ENCODE data around the gene RHOBTB3.
A peak's percentile ranks its signal among the peaks of the same experiment; 100 is the strongest.

RHOBTB3 gene

GRCh38 chr5:95746194-95746593 is 15.1 kb downstream of the RHOBTB3 start:
- no peak for DNase-seq (ENCODE audit: low read depth)
- H3K4me3 ChIP-seq (replicated peaks; ENCODE audit: low read depth, low read length), result no peak overlapping the region
- TF ChIP-seq CTCF (IDR thresholded peaks at IDR 0.05; ENCODE audit: low read length, missing control alignments), result no peak

GRCh38 chr5:95746722-95747679 is 15.9 kb downstream of the RHOBTB3 start:
- no peak for TF ChIP-seq CTCF (IDR thresholded peaks at IDR 0.05; ENCODE audit: low read length, missing control alignments)
- DNase-seq (ENCODE audit: low read depth), result no peak
- H3K4me3 ChIP-seq (replicated peaks; ENCODE audit: low read depth, low read length), result no peak overlapping the region

GRCh38 chr5:95748133-95748532 is 17.0 kb downstream of the RHOBTB3 start:
- TF ChIP-seq CTCF (IDR thresholded peaks at IDR 0.05; ENCODE audit: low read length, missing control alignments), result no peak
- H3K4me3 ChIP-seq (replicated peaks; ENCODE audit: low read depth, low read length), result no peak overlapping the region
- no peak for DNase-seq (ENCODE audit: low read depth)

GRCh38 chr5:95754545-95754944 is 23.4 kb downstream of the RHOBTB3 start:
- no peak for DNase-seq (ENCODE audit: low read depth)
- no peak for TF ChIP-seq CTCF (IDR thresholded peaks at IDR 0.05; ENCODE audit: low read length, missing control alignments)
- H3K4me3 ChIP-seq (replicated peaks; ENCODE audit: low read depth, low read length), result no peak overlapping the region

GRCh38 chr5:95759005-95759404 is 27.9 kb downstream of the RHOBTB3 start:
- no peak overlapping the region for H3K4me3 ChIP-seq (replicated peaks; ENCODE audit: low read depth, low read length)
- no peak for TF ChIP-seq CTCF (IDR thresholded peaks at IDR 0.05; ENCODE audit: low read length, missing control alignments)
- no peak for DNase-seq (ENCODE audit: low read depth)

GRCh38 chr5:95759634-95760033 is 28.5 kb downstream of the RHOBTB3 start:
- DNase-seq (ENCODE audit: low read depth), result peak; percentile 47
- no peak overlapping the region for H3K4me3 ChIP-seq (replicated peaks; ENCODE audit: low read depth, low read length)
- TF ChIP-seq CTCF (IDR thresholded peaks at IDR 0.05; ENCODE audit: low read length, missing control alignments), result no peak
